Adrenal gland (tissue), 12 donors: ENCODE measurements around the gene C1QTNF8. TPM values are rescaled to one million over a fixed set of nuclear protein-coding genes. Genes with fewer than 3 reads are reported as not detected.

Experiments
- DNase-seq, 7 donors: peaks; one replicate each; pipeline ENCODE4 v3.0.0-alpha.2; 2019 to 2020
- H3K27ac ChIP-seq, 5 donors: fragments of 200-600 bp; sonication (generic) in 4 of 5; 1 replicate in 3 of 5; 2 replicates in 2 of 5; pipeline versions ENCODE4 v1.5.1 to v1.8.0; 2016 to 2020; ENCODE audit warnings: mild to moderate bottlenecking in 1 of 5
- H3K27me3 ChIP-seq: fragments of 200-600 bp; 2 replicates; pipeline ENCODE4 v1.8.0; 2021
- H3K36me3 ChIP-seq, 2 donors: fragments of 200-600 bp; replicated peaks in 1 of 2; 1 replicate in 1 of 2; 2 replicates in 1 of 2; pipeline versions ENCODE4 v1.5.1 to v1.8.0; 2018 to 2022
- H3K4me1 ChIP-seq, 2 donors: fragments of 200-600 bp; replicated peaks in 1 of 2; 1 replicate in 1 of 2; 2 replicates in 1 of 2; pipeline versions ENCODE4 v1.5.1 to v1.8.0; 2018 to 2021
- H3K4me3 ChIP-seq, 4 donors: fragments of 200-600 bp; sonication (generic) in 3 of 4; one replicate each; pipeline ENCODE4 v1.5.1; 2016 to 2018
- H3K9me3 ChIP-seq, 3 donors: fragments of 200-600 bp; sonication (generic) in 1 of 3; replicated peaks in 1 of 3; 1 replicate in 2 of 3; 2 replicates in 1 of 3; pipeline versions ENCODE4 v1.5.1 to v1.8.0; 2016 to 2021
- POLR2A ChIP-seq, 2 donors: fragments of 450-650 bp; IDR thresholded peaks; one replicate each; pipeline ENCODE4 v1.6.1; 2017; ENCODE audit warnings: antibody characterized with exemption in 2 of 2, mild to moderate bottlenecking in 2 of 2, moderate library complexity in 1 of 2
- WGBS, 4 donors: extraction: QIAGEN DNeasy Blood & Tissue Kit in 2 of 4; methylation state at CpG; one replicate each; pipeline versions ENCODE4 v1.1.5 to v1.1.7; 2013 to 2017; 5-methylcytosine and 5-hydroxymethylcytosine counted together
- intact Hi-C, 2 donors: fragments of 100-400 bp; cut with DNase I; formaldehyde crosslinking; loops; one replicate each; pipeline versions ENCODE4 v1.14.1 to v1.15.0; 2022 to 2023
- polyA plus RNA-seq, 3 donors: library from polyadenylated mRNA; stranded (reverse); fragments of 200-250 nt in 2 of 3; fragments of 350-450 nt in 1 of 3; fragmentation: Illumina TruSeq in 1 of 3; extraction: RNeasy Lipid Tissue Mini Kit (QIAGEN cat#74804) in 1 of 3; gene quantifications; one replicate each; pipeline ENCODE4 v1.2.3, GENCODE V29; 2013 to 2014
- total RNA-seq, 9 donors: library from RNA; depleted of rRNA in 4 of 9; stranded (reverse); fragments of >200 nt in 4 of 9; fragments of 120-200 nt in 1 of 9; fragmentation: NEBNext Ultra II Directional in 1 of 9; extraction: Animal tissue kit (Norgen Biotek cat#: 25700) in 1 of 9; gene quantifications; one replicate each; pipeline versions ENCODE4 v1.1.0 to v1.2.4, GENCODE V29; 2013 to 2023
- TF ChIP-seq, protein P1 (sequence below), 6 experiments: fragments of 450-650 bp in 4 of 6; fragments of 200-600 bp in 2 of 6; sonication (generic) in 1 of 6; IDR thresholded peaks; 1 replicate in 5 of 6; 2 replicates in 1 of 6; pipeline versions ENCODE4 v1.5.1 to v1.8.0; 2016 to 2021; ENCODE audit warnings: antibody characterized with exemption in 6 of 6, mild to moderate bottlenecking in 2 of 6, moderate library complexity in 1 of 6
- donor health status: healthy with polysubstance abuse.
- donor health status: Bipolar disorder and iron deficiency.
- donor health status: DM: yes; HTN: yes; CAD: no.
- donor health status: DM: no; HTN: no; CAD: no.
- donor health status: DM: no; HTN: no; CAD: no.
- donor health status: DM: yes; HTN: yes; CAD: no.

C1QTNF8 gene
- total and polyA plus RNA-seq, 12 donors: 0.14 to 0.64 (median 0.25) TPM; not detected in 8

- intact Hi-C loops: no loop called here
- Histone ChIP-seq H3K9me3 (peaks cover 0 to 8% (median 0%) of the 10 kb centered on the region in 3 donors), H3K4me1 (peaks cover 0 to 17% of the 10 kb centered on the region in 2 donors), H3K4me3 (no peak overlapping the region), H3K27me3 (no peaks in the 10 kb centered on the region), H3K27ac (no peak overlapping the region), H3K36me3 (no peaks in the 10 kb centered on the region)
- 59 to 72% (median 64%) methylated on average over 21 to 42 of the region's 42 CpGs for WGBS, 4 donors
- DNase-seq: no peak
- no peak for TF ChIP-seq POLR2A (IDR thresholded peaks at IDR 0.05)
- TF ChIP-seq, protein P1, sequence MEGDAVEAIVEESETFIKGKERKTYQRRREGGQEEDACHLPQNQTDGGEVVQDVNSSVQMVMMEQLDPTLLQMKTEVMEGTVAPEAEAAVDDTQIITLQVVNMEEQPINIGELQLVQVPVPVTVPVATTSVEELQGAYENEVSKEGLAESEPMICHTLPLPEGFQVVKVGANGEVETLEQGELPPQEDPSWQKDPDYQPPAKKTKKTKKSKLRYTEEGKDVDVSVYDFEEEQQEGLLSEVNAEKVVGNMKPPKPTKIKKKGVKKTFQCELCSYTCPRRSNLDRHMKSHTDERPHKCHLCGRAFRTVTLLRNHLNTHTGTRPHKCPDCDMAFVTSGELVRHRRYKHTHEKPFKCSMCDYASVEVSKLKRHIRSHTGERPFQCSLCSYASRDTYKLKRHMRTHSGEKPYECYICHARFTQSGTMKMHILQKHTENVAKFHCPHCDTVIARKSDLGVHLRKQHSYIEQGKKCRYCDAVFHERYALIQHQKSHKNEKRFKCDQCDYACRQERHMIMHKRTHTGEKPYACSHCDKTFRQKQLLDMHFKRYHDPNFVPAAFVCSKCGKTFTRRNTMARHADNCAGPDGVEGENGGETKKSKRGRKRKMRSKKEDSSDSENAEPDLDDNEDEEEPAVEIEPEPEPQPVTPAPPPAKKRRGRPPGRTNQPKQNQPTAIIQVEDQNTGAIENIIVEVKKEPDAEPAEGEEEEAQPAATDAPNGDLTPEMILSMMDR (IDR thresholded peaks at IDR 0.05): no peak
Observed at GRCh38 chr16:1080801-1081733, 15.0 kb downstream of the C1QTNF8 start.

GRCh38 chr16:1079786-1080525, 16.1 kb downstream of the C1QTNF8 start:
- Histone ChIP-seq H3K4me1 (peaks cover 0 to 17% of the 10 kb centered on the region in 2 donors), H3K9me3 (peaks cover 0 to 3% (median 0%) of the 10 kb centered on the region in 3 donors), H3K36me3 (no peaks in the 10 kb centered on the region), H3K27ac (no peak overlapping the region), H3K4me3 (no peak overlapping the region), H3K27me3 (no peaks in the 10 kb centered on the region)
- WGBS, 4 donors: 80 to 89% (median 85%) methylated on average over 15 to 45 of the region's 45 CpGs
- TF ChIP-seq, protein P1 (IDR thresholded peaks at IDR 0.05): no peak
- no peak for TF ChIP-seq POLR2A (IDR thresholded peaks at IDR 0.05)
- DNase-seq: no peak
- intact Hi-C loops: no loop called here

GRCh38 chr16:1079341-1079740, 16.7 kb downstream of the C1QTNF8 start:
- Histone ChIP-seq H3K27ac (no peak overlapping the region), H3K36me3 (no peaks in the 10 kb centered on the region), H3K27me3 (peaks cover under 1% of the 10 kb centered on the region), H3K4me1 (peaks cover 0 to 17% of the 10 kb centered on the region in 2 donors), H3K4me3 (no peak overlapping the region), H3K9me3 (no peaks in the 10 kb centered on the region)
- intact Hi-C loops: no loop called here
- 95 to 98% (median 97%) methylated on average over 24 to 43 of the region's 43 CpGs for WGBS, 4 donors
- no peak for TF ChIP-seq POLR2A (IDR thresholded peaks at IDR 0.05)
- TF ChIP-seq, protein P1 (IDR thresholded peaks at IDR 0.05): no peak
- no peak for DNase-seq

DNA sequence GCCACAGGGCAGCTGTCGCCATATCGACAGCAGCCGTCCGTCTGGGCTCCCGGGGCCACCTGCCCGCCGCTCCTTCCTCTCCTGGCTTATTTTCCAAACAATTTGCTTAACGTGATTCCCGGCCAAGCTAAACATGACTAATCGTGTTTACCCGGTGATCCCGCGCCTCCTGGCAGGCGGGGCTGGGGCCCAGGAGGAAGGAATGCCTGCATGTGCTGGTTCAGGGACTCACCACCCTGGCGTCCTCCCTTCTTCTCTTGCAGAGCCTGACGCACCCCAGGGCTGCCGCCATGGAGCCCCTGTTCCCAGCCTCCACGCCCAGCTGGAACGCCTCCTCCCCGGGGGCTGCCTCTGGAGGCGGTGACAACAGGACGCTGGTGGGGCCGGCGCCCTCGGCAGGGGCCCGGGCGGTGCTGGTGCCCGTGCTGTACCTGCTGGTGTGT, 17.4 kb downstream of the C1QTNF8 start:
- Histone ChIP-seq H3K4me1 (peaks cover 0 to 17% of the 10 kb centered on the region in 2 donors), H3K4me3 (no peak overlapping the region), H3K27ac (peak overlapping the region in 2 of 5 donors; percentile 44 to 45), H3K27me3 (peaks cover 8% of the 10 kb centered on the region), H3K36me3 (no peaks in the 10 kb centered on the region), H3K9me3 (no peaks in the 10 kb centered on the region)
- TF ChIP-seq, protein P1 (IDR thresholded peaks at IDR 0.05): no peak
- TF ChIP-seq POLR2A (IDR thresholded peaks at IDR 0.05): peak in 1 of 2 donors; percentile 36
- intact Hi-C loops: no loop called here
- peak; percentile 69 to 90 (median 80) for DNase-seq
- 15 to 45% (median 40%) methylated on average over 9 to 28 of the region's 28 CpGs for WGBS, 4 donors
